PFSK-1 (cell line): ENCODE results near the gene STIP1.

Experiments used
- FOXP2 ChIP-seq: optimal IDR thresholded peaks from 2 replicates; pipeline ENCODE3; 2011; ENCODE audit warnings: borderline replicate concordance, control low read depth, inconsistent platforms; ENCODE audit not compliant: insufficient read depth; ENCODE audit errors: extremely low read length, extremely low read depth
- POLR2AphosphoS5 ChIP-seq: IDR thresholded peaks from 2 replicates; pipeline ENCODE4 v1.6.1; 2012; ENCODE audit warnings: low read depth, mild to moderate bottlenecking, control low read depth, low read length, moderate library complexity
- SIN3A ChIP-seq: IDR thresholded peaks from 2 replicates; pipeline ENCODE4 v1.6.1; 2012; ENCODE audit warnings: mild to moderate bottlenecking, low read length, moderate library complexity, borderline replicate concordance; ENCODE audit not compliant: insufficient read depth
- TAF1 ChIP-seq: IDR thresholded peaks from 2 replicates; pipeline ENCODE4 v1.6.1; 2012; ENCODE audit warnings: low read length, control low read depth, borderline replicate concordance; ENCODE audit not compliant: insufficient read depth
- TF ChIP-seq, protein P1 (sequence below), 2 experiments: IDR thresholded peaks; 2 replicates each; pipeline versions ENCODE4 v1.6.1 to v1.8.0; 2011 to 2012; ENCODE audit warnings: low read depth in 2 of 2, low read length in 2 of 2, control low read depth in 1 of 2, inconsistent platforms in 1 of 2, mild to moderate bottlenecking in 1 of 2, moderate library complexity in 1 of 2; ENCODE audit not compliant: insufficient read depth in 1 of 2

Gene STIP1

DNA sequence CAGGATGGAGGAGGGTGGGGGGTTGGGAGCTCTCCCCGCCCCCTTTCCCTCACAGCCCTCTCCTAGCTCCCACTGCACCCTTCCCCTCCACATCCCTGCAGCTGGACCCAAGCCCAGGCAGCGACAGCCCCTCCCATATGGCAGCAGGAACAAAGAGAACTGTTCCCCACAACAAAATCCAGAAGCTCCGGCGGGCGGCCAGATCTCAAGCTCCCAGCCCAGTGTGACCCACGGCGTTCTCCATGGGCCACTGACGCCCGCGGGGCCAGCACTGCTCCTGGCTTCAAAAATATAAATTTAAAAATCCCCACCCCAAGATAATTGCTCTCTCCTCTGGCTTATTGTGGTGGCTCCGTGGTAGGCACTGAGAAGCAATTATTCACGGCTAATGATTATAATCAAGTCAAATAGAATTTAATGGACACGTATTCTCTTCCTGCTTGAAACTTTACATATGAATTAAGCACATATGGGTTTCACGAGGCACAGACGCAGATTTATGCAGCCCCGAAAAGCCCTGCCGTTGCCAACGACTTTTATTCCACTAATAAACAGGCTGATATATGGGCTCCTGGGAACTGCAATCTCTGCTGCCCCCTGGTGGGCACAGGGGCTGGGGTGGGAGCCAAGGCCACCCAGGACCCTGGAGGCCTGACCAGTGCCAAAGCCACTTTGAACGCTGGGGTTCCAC lies 37.6 kb upstream of the STIP1 start:
- TF ChIP-seq, protein P1, sequence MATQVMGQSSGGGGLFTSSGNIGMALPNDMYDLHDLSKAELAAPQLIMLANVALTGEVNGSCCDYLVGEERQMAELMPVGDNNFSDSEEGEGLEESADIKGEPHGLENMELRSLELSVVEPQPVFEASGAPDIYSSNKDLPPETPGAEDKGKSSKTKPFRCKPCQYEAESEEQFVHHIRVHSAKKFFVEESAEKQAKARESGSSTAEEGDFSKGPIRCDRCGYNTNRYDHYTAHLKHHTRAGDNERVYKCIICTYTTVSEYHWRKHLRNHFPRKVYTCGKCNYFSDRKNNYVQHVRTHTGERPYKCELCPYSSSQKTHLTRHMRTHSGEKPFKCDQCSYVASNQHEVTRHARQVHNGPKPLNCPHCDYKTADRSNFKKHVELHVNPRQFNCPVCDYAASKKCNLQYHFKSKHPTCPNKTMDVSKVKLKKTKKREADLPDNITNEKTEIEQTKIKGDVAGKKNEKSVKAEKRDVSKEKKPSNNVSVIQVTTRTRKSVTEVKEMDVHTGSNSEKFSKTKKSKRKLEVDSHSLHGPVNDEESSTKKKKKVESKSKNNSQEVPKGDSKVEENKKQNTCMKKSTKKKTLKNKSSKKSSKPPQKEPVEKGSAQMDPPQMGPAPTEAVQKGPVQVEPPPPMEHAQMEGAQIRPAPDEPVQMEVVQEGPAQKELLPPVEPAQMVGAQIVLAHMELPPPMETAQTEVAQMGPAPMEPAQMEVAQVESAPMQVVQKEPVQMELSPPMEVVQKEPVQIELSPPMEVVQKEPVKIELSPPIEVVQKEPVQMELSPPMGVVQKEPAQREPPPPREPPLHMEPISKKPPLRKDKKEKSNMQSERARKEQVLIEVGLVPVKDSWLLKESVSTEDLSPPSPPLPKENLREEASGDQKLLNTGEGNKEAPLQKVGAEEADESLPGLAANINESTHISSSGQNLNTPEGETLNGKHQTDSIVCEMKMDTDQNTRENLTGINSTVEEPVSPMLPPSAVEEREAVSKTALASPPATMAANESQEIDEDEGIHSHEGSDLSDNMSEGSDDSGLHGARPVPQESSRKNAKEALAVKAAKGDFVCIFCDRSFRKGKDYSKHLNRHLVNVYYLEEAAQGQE (IDR thresholded peaks at IDR 0.05; ENCODE audit: insufficient read depth in 1 of 2, low read depth in 2 of 2, low read length in 2 of 2) = no peak
- no peak for TF ChIP-seq POLR2AphosphoS5
- TF ChIP-seq TAF1 = no peak
- TF ChIP-seq SIN3A = no peak
- TF ChIP-seq FOXP2 = no peak

DNA sequence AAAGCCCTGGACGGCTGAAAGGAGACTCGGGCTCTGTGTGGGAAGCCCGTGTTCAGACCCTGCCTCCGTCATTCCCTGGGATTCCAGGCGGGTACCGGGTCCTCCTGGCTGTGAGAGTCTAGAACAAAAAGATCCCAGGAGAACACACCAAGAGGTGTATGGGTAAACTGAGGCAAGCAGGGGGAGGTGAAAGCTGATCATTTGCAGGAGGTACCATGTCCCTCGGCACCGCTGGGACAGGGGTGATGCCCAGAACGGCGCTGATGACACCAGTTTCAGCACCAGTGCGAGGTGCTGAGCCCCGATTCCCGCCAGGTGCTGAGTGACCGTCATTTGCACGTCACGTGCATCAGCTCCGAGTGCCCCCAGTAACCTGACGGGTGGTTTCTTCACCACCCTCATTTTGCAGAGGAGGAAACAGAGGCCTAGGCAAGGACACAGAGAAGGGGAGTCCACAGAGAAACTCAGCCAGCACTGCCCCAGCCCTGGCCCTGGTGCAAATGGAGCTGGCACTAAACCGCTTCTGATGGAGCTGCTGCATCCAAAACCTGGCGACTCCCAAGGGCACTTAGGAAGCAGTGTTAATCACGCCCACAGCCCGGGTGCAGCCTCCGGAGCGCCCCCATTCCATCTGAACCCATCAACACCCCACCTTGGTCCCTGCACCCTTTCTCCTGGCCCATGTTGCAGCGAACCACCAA lies 36.9 kb upstream of the STIP1 start:
- TF ChIP-seq FOXP2 = no peak
- TF ChIP-seq, protein P1 (IDR thresholded peaks at IDR 0.05; ENCODE audit: insufficient read depth in 1 of 2, low read depth in 2 of 2, low read length in 2 of 2) = no peak
- no peak for TF ChIP-seq SIN3A
- no peak for TF ChIP-seq POLR2AphosphoS5
- TF ChIP-seq TAF1 = no peak

DNA sequence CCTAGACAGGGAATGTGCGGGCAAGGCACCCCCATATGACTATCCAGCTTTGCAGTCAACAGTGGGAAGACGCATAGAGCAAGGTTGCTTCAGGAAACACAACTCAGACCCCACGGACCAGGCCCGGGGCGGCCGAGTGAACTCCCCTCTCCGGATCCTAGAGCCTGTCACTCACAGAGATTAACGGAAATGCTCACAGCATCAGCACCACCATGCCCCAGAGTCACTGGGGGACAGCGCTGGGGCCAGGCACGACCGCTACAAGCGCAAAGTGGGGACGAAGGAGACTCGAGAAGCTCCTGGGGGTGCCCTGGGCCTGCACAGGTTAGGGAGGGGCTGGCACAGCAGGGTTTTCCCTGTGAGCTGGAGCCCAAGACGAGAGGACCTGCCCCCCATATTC lies 35.9 kb upstream of the STIP1 start:
- TF ChIP-seq POLR2AphosphoS5 (no peak), TAF1 (no peak), SIN3A (no peak), FOXP2 (no peak)
- TF ChIP-seq, protein P1 (IDR thresholded peaks at IDR 0.05; ENCODE audit: insufficient read depth in 1 of 2, low read depth in 2 of 2, low read length in 2 of 2) = no peak

DNA sequence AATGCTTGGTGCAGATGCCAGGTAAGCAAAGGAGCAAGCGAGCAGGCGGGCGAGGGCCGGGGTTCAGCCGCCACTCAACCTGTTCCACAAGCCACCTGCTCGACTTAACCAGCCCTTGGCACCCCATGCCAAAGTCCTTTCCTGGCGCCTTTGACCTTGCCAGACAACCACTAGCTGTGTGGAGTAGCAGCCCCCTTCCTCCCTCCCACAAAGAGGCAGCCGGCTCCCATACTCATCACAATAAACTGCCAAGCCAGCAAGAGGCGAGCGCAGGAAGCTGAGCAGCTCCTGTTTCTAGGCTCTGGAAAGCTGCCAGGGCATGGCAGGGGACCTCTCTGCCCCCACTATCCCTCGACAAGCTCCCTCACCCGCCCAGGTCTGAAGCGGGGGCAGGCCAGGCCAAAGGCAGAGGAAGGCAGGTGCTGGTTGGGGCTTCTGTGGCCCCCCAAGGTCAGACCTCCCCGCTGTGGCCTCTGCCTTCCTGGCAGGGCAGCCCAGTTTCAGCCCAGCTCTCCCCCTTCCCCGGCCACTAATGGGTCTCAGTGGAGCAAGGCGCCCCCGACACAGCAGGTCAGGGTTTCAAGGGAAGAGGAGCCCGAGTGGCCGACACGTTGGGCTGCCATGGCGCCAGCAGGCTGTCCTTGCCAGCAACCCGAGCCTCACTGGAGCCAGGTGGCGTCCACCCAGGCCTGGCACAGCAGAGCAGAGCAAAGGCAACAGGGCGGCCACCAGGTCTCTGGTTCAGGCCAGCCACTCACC lies 35.3 kb upstream of the STIP1 start:
- TF ChIP-seq POLR2AphosphoS5 = no peak
- TF ChIP-seq TAF1 = no peak
- TF ChIP-seq FOXP2 = no peak
- TF ChIP-seq SIN3A = no peak
- TF ChIP-seq, protein P1 (IDR thresholded peaks at IDR 0.05; ENCODE audit: insufficient read depth in 1 of 2, low read depth in 2 of 2, low read length in 2 of 2) = no peak
